ENCODE results near the gene BAIAP2L1. TPM values are rescaled to one million over a fixed set of nuclear protein-coding genes. Genes with fewer than 3 reads are reported as not detected.

Gene BAIAP2L1
- total and polyA plus RNA-seq, 2 of the 8 experiments (the other 6 are each of a cell fraction or from before 2014, with no cell fraction given), result 19.2 to 42.9 TPM

DNA sequence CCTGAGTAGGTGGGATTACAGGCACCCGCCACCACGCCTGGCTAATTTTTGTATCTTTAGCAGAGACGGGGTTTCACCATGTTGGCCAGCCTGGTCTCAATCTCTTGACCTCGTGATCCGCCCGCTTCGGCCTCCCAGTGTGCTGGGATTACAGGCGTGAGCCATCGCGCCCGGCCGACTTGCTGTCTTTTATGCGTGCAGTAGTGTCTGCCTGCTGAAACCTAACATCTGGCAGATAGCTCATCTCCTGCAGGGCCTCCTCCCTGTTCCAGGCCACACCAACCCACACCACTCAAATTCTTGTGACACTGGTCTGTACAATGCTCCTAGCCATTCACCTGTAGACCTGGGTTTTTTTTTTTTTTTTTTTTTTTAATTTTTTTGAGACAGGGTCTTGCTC lies 41.5 kb downstream of the BAIAP2L1 start:
- no peak overlapping the region for H3K14ac ChIP-seq (ENCODE audit: insufficient read length)
- peak overlapping the region; percentile 60 for H3K4ac ChIP-seq (replicated peaks; ENCODE audit: insufficient read length, low read depth, low read length)
- H3K23ac ChIP-seq (ENCODE audit: insufficient read length), result no peak overlapping the region
- H3K27me3 ChIP-seq (replicated peaks in 1 of 4; ENCODE audit: control insufficient read depth in 3 of 4, extremely low read depth in 1 of 4, insufficient read depth in 3 of 4, low read length in 3 of 4), result no peaks in the 10 kb centered on the region; a peak in 1 of 7 replicates
- WGBS, 2 experiments (ENCODE audit: extremely low coverage in 1 of 2, insufficient coverage in 1 of 2, insufficient read length in 1 of 2, insufficient replicate concordance in 2 of 2, low coverage in 1 of 2, low lambda C conversion rate in 2 of 2, missing lambda C conversion rate in 1 of 2), result 92% methylated on average over 13 of the region's 13 CpGs; no CpG with 5 or more reads in 1 of the 2 experiments
- no peak overlapping the region for H2BK5ac ChIP-seq (ENCODE audit: low read depth, low read length)
- no peak overlapping the region for H2BK15ac ChIP-seq (ENCODE audit: low read length)
- H3K79me2 ChIP-seq (ENCODE audit: control insufficient read depth in 1 of 2, insufficient read depth in 2 of 2, low read length in 2 of 2), result 0 out of 4 replicates have a peak, but pooled peaks cover 0 to 5% of the 10 kb centered on the region in 2 experiments
- no peak overlapping the region for H2AFZ ChIP-seq (ENCODE audit: low read length)
- H3K4me3 ChIP-seq (ENCODE audit: extremely low read depth in 1 of 4, insufficient read depth in 2 of 4, low read depth in 3 of 4, low read length in 4 of 4), result no peak overlapping the region
- ChIA-PET CTCF (ENCODE audit: partially characterized antibody) (interaction anchor here (1.2 to 1.4 kb wide), 2 partner anchors 38 to 376 kb away, joined by 3 to 6 read pairs; no protein-coding TSS in a partner anchor), POLR2A (ENCODE audit: partially characterized antibody) (interaction anchor here (1.2 kb wide), 1 partner anchor 65 kb away, joined by 3 read pairs; no protein-coding TSS in a partner anchor)
- H2BK20ac ChIP-seq (ENCODE audit: low read length), result no peak overlapping the region
- H4K91ac ChIP-seq (replicated peaks; ENCODE audit: insufficient read length, low read length), result no peak overlapping the region
- H3K23me2 ChIP-seq (ENCODE audit: low read depth, low read length), result peaks cover 2% of the 10 kb centered on the region; the same call in 1 of the 2 replicates
- peaks cover 0 to 11% (median 0%) of the 10 kb centered on the region in 4 experiments; a peak in 3 of 8 replicates for H3K36me3 ChIP-seq (ENCODE audit: control insufficient read depth in 2 of 4, insufficient read depth in 4 of 4, low read length in 3 of 4)
- H2BK12ac ChIP-seq (ENCODE audit: low read depth, low read length), result no peak overlapping the region
- H3K18ac ChIP-seq (ENCODE audit: extremely low read depth, low read length), result no peak overlapping the region
- H3K9ac ChIP-seq (replicated peaks in 1 of 4; ENCODE audit: extremely low read depth in 1 of 4, low read depth in 3 of 4, low read length in 3 of 4), result no peak overlapping the region
- H2BK120ac ChIP-seq (replicated peaks; ENCODE audit: low read depth, low read length), result no peak overlapping the region
- no peaks in the 10 kb centered on the region for H3K79me1 ChIP-seq (ENCODE audit: low read depth, low read length)
- FAIRE-seq, result no peak
- H3K4me1 ChIP-seq (replicated peaks in 1 of 4; ENCODE audit: control insufficient read depth in 3 of 4, insufficient read depth in 4 of 4, low read length in 3 of 4), result peaks cover 8 to 24% (median 12%) of the 10 kb centered on the region in 4 experiments
- H4K20me1 ChIP-seq (replicated peaks in 1 of 2; ENCODE audit: control insufficient read depth in 1 of 2, insufficient read depth in 2 of 2, low read length in 2 of 2), result peaks cover 8% of the 10 kb centered on the region in 2 experiments
- H2AK5ac ChIP-seq (ENCODE audit: low read depth, low read length), result no peak overlapping the region
- no peak overlapping the region for H3K56ac ChIP-seq (replicated peaks; ENCODE audit: insufficient read length, low read depth, low read length)
- H4K5ac ChIP-seq (ENCODE audit: insufficient read length, low read depth, low read length), result no peak overlapping the region
- no peaks in the 10 kb centered on the region for H3K9me3 ChIP-seq (ENCODE audit: insufficient read depth in 2 of 2, low read depth in 1 of 2, low read length in 1 of 2)
- H3K4me2 ChIP-seq (ENCODE audit: insufficient read depth in 1 of 2, low read depth in 2 of 2, low read length in 2 of 2), result no peak overlapping the region
- no peak overlapping the region for H4K8ac ChIP-seq (ENCODE audit: extremely low read depth, insufficient read depth, low read length)
- DNase-seq (ENCODE audit: low read depth in 1 of 2, low spot score in 2 of 2), result no peak
- H3K27ac ChIP-seq (ENCODE audit: low read depth, low read length), result no peak overlapping the region; the same call in 1 of the 2 replicates
- TF ChIP-seq CBX5 (IDR thresholded peaks at IDR 0.05; ENCODE audit: low read depth, low read length) (no peak), TEAD4 (IDR thresholded peaks at IDR 0.05; ENCODE audit: low read depth, low read length) (no peak), CBX8 (IDR thresholded peaks at IDR 0.05; ENCODE audit: borderline replicate concordance, low read depth, low read length) (no peak), RBBP5 (IDR thresholded peaks at IDR 0.05; ENCODE audit: borderline replicate concordance, low read depth, low read length) (no peak), HDAC6 (IDR thresholded peaks at IDR 0.05; ENCODE audit: low read depth, low read length) (no peak), BRCA1 (IDR thresholded peaks at IDR 0.05; ENCODE audit: low read depth, low read length) (no peak), HDAC2 (IDR thresholded peaks at IDR 0.05; ENCODE audit: borderline replicate concordance in 1 of 2, low read depth in 2 of 2, low read length in 2 of 2) (no peak), SP1 (IDR thresholded peaks at IDR 0.05; ENCODE audit: low read depth, low read length) (no peak), RNF2 (IDR thresholded peaks at IDR 0.05; ENCODE audit: borderline replicate concordance, low read depth, low read length, missing control alignments, poor library complexity, severe bottlenecking) (no peak), CHD2 (IDR thresholded peaks at IDR 0.05; ENCODE audit: low read length) (no peak), SP2 (IDR thresholded peaks at IDR 0.05; ENCODE audit: low read length) (no peak), YY1 (IDR thresholded peaks at IDR 0.05; ENCODE audit: low read depth, low read length) (no peak)
- TF ChIP-seq, protein P1, sequence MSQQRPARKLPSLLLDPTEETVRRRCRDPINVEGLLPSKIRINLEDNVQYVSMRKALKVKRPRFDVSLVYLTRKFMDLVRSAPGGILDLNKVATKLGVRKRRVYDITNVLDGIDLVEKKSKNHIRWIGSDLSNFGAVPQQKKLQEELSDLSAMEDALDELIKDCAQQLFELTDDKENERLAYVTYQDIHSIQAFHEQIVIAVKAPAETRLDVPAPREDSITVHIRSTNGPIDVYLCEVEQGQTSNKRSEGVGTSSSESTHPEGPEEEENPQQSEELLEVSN (IDR thresholded peaks at IDR 0.05), result no peak
